Measurements from ENCODE around the gene FEZ2. TPM values are rescaled to one million over a fixed set of nuclear protein-coding genes. Genes with fewer than 3 reads are reported as not detected.

FEZ2 gene
- total RNA-seq, 4 donors from 2014 or later = 40.0 to 73.4 (median 47.5) TPM

GRCh38 chr2:36562973-36563532, 34.9 kb downstream of the FEZ2 start:
- Histone ChIP-seq H3K9me3 (no peaks in the 10 kb centered on the region), H3K36me3 (peaks cover 0 to 4% (median 0%) of the 10 kb centered on the region in 4 donors), H3K4me3 (no peak overlapping the region), H3K27me3 (no peaks in the 10 kb centered on the region), H3K4me1 (peaks cover 4 to 30% (median 22%) of the 10 kb centered on the region in 4 donors), H3K27ac (peak overlapping the region in 2 of 4 donors; percentile 69 to 76)
- intact Hi-C loops (cut with DNase I; ENCODE audit: low total_unique reads) = no loop called here
- no peak for TF ChIP-seq POLR2A (IDR thresholded peaks at IDR 0.05)
- no peak for TF ChIP-seq EP300 (IDR thresholded peaks at IDR 0.05; ENCODE audit: low read depth)
- no peak for TF ChIP-seq POLR2AphosphoS5 (IDR thresholded peaks at IDR 0.05)
- no peak for DNase-seq
- WGBS, 2 donors (ENCODE audit: low coverage in 1 of 2) = 83 to 85% methylated on average over 3 of the region's 3 CpGs
- in situ Hi-C loops (cut with MboI; ENCODE audit: low pct_ligation_motif_present in 1 of 4, low pct_unique_long_range_greater_than_20kb in 1 of 4, low sequenced_read_pairs in 3 of 4) = no loop called here

- in situ Hi-C loops (cut with MboI; ENCODE audit: low pct_ligation_motif_present in 1 of 4, low pct_unique_long_range_greater_than_20kb in 1 of 4, low sequenced_read_pairs in 3 of 4) = no loop called here
- Histone ChIP-seq H3K4me3 (no peak overlapping the region), H3K36me3 (peaks cover 0 to 4% (median 0%) of the 10 kb centered on the region in 4 donors), H3K27ac (peak overlapping the region in 3 of 4 donors; percentile 55 to 76 (median 69)), H3K27me3 (no peaks in the 10 kb centered on the region), H3K9me3 (no peaks in the 10 kb centered on the region), H3K4me1 (peaks cover 4 to 22% (median 22%) of the 10 kb centered on the region in 4 donors)
- TF ChIP-seq POLR2AphosphoS5 (IDR thresholded peaks at IDR 0.05) (no peak), CTCF (IDR thresholded peaks at IDR 0.05) (no peak), EP300 (IDR thresholded peaks at IDR 0.05; ENCODE audit: low read depth) (no peak), POLR2A (IDR thresholded peaks at IDR 0.05) (no peak)
- WGBS, 2 donors (ENCODE audit: low coverage in 1 of 2) = 93 to 98% methylated on average over 1 of the region's 1 CpG
- DNase-seq = no peak
- intact Hi-C loops (cut with DNase I; ENCODE audit: low total_unique reads) = no loop called here
These were observed 35.7 kb downstream of the FEZ2 start for GRCh38 chr2:36562240-36562639.

GRCh38 chr2:36561237-36561944, 36.6 kb downstream of the FEZ2 start:
- no peak overlapping the region for H3K4me3 ChIP-seq
- no peaks in the 10 kb centered on the region for H3K27me3 ChIP-seq
- in situ Hi-C loops (cut with MboI; ENCODE audit: low pct_ligation_motif_present in 1 of 4, low pct_unique_long_range_greater_than_20kb in 1 of 4, low sequenced_read_pairs in 3 of 4) = no loop called here
- H3K27ac ChIP-seq = peak overlapping the region; percentile 52 to 76 (median 62)
- peaks cover 4 to 27% (median 22%) of the 10 kb centered on the region in 4 donors for H3K4me1 ChIP-seq
- intact Hi-C loops (cut with DNase I; ENCODE audit: low total_unique reads) = no loop called here
- 60 to 61% methylated on average over 6 to 8 of the region's 8 CpGs for WGBS, 2 donors (ENCODE audit: low coverage in 1 of 2)
- DNase-seq = peak; percentile 53
- peak in 2 of 3 donors; percentile 40 to 56 for TF ChIP-seq POLR2AphosphoS5 (IDR thresholded peaks at IDR 0.05)
- no peak for TF ChIP-seq POLR2A (IDR thresholded peaks at IDR 0.05)
- H3K9me3 ChIP-seq = no peaks in the 10 kb centered on the region
- peaks cover 0 to 4% (median 0%) of the 10 kb centered on the region in 4 donors for H3K36me3 ChIP-seq

GRCh38 chr2:36560726-36561125, 37.2 kb downstream of the FEZ2 start:
- DNase-seq = no peak
- H3K27ac ChIP-seq = peak overlapping the region; percentile 52 to 76 (median 62)
- in situ Hi-C loops (cut with MboI; ENCODE audit: low pct_ligation_motif_present in 1 of 4, low pct_unique_long_range_greater_than_20kb in 1 of 4, low sequenced_read_pairs in 3 of 4) (no loop called here), intact Hi-C loops (cut with DNase I; ENCODE audit: low total_unique reads) (no loop called here)
- WGBS, 2 donors (ENCODE audit: low coverage in 1 of 2) = 91 to 94% methylated on average over 5 of the region's 5 CpGs
- TF ChIP-seq POLR2AphosphoS5 (IDR thresholded peaks at IDR 0.05) (no peak), POLR2A (IDR thresholded peaks at IDR 0.05) (no peak), CTCF (IDR thresholded peaks at IDR 0.05) (no peak), EP300 (IDR thresholded peaks at IDR 0.05; ENCODE audit: low read depth) (no peak)
- H3K4me1 ChIP-seq = peaks cover 4 to 28% (median 22%) of the 10 kb centered on the region in 4 donors
- no peaks in the 10 kb centered on the region for H3K9me3 ChIP-seq
- H3K27me3 ChIP-seq = no peaks in the 10 kb centered on the region
- H3K36me3 ChIP-seq = peaks cover 0 to 4% (median 0%) of the 10 kb centered on the region in 4 donors
- no peak overlapping the region for H3K4me3 ChIP-seq

GRCh38 chr2:36559221-36559942, 38.6 kb downstream of the FEZ2 start:
- TF ChIP-seq CTCF (IDR thresholded peaks at IDR 0.05) (no peak), POLR2AphosphoS5 (IDR thresholded peaks at IDR 0.05) (no peak), EP300 (IDR thresholded peaks at IDR 0.05; ENCODE audit: low read depth) (no peak), POLR2A (IDR thresholded peaks at IDR 0.05) (no peak)
- Histone ChIP-seq H3K36me3 (peaks cover 0 to 17% (median 3%) of the 10 kb centered on the region in 4 donors), H3K27ac (no peak overlapping the region), H3K27me3 (no peaks in the 10 kb centered on the region), H3K4me1 (peaks cover 4 to 28% (median 22%) of the 10 kb centered on the region in 4 donors), H3K9me3 (no peaks in the 10 kb centered on the region), H3K4me3 (no peak overlapping the region)
- in situ Hi-C loops (cut with MboI; ENCODE audit: low pct_ligation_motif_present in 1 of 4, low pct_unique_long_range_greater_than_20kb in 1 of 4, low sequenced_read_pairs in 3 of 4) = no loop called here
- WGBS, 2 donors (ENCODE audit: low coverage in 1 of 2) = 94 to 97% methylated on average over 8 to 11 of the region's 11 CpGs
- intact Hi-C loops (cut with DNase I; ENCODE audit: low total_unique reads) = no loop called here
- DNase-seq = no peak

Data from transverse colon (tissue), 4 donors.